D721Med (cell line): ENCODE measurements around the gene MAN1A1.
A peak's percentile ranks its signal among the peaks of the same experiment; 100 is the strongest.
"Not testable (repeated sequence)": the region's sequence is repeated elsewhere in the genome, so short reads cannot be mapped to it uniquely, and the experiment has no call there.

Experiments used
- DNase-seq: peaks from one replicate; pipeline ENCODE4 v3.0.0; 2011; ENCODE audit warnings: low spot score; ENCODE audit not compliant: insufficient read length
- FAIRE-seq: peaks from 2 replicates; lab custom pipeline; 2011; peaks lifted over from hg19 to GRCh38; lab: Jason Lieb, UNC
- CTCF ChIP-seq: IDR thresholded peaks from 2 replicates; pipeline ENCODE4 v1.5.1; 2012; ENCODE audit warnings: mild to moderate bottlenecking, control low read depth; ENCODE audit not compliant: insufficient read depth; ENCODE audit errors: missing control alignments

MAN1A1 gene

GRCh38 chr6:119349361-119350201, at the start of gene MAN1A1:
TSS of gene MAN1A1 (minus strand) at chr6:119349761. CDS start at chr6:119349065, 696 bp downstream.
- FAIRE-seq (no peak), DNase-seq (peak; percentile 88)
- TF ChIP-seq CTCF: no peak

GRCh38 chr6:119395192-119395591, 45.6 kb upstream of the MAN1A1 start:
- TF ChIP-seq CTCF: no peak
- FAIRE-seq: no peak
- DNase-seq: no peak

GRCh38 chr6:119390247-119390793, 40.8 kb upstream of the MAN1A1 start:
- FAIRE-seq (peak; percentile 97), DNase-seq (no peak)
- no peak for TF ChIP-seq CTCF

GRCh38 chr6:119385994-119386393, 36.4 kb upstream of the MAN1A1 start:
- no peak for FAIRE-seq
- no peak for TF ChIP-seq CTCF
- DNase-seq: no peak

- FAIRE-seq: no peak
- TF ChIP-seq CTCF: no peak
- no peak for DNase-seq
These were observed 34.9 kb upstream of the MAN1A1 start for GRCh38 chr6:119384444-119384843.

- FAIRE-seq (no peak), DNase-seq (no peak)
- no peak for TF ChIP-seq CTCF
These were observed 30.2 kb upstream of the MAN1A1 start for GRCh38 chr6:119379809-119380208.

- DNase-seq, FAIRE-seq: not testable (repeated sequence)
These were observed 27.5 kb upstream of the MAN1A1 start for GRCh38 chr6:119377043-119377442.
